HG02763 (cell line): ENCODE data around the gene FAM169A.
"Not testable (repeated sequence)": the region's sequence is repeated elsewhere in the genome, so short reads cannot be mapped to it uniquely, and the experiment has no call there.

Source experiments
- ATAC-seq: cut with Tn5 transposase; IDR thresholded peaks from one replicate; pipeline ENCODE4 v1.9.1; 2021; ENCODE audit warnings: mild to moderate bottlenecking, moderate library complexity; ENCODE audit not compliant: unreplicated experiment

The FAM169A gene, protein sequence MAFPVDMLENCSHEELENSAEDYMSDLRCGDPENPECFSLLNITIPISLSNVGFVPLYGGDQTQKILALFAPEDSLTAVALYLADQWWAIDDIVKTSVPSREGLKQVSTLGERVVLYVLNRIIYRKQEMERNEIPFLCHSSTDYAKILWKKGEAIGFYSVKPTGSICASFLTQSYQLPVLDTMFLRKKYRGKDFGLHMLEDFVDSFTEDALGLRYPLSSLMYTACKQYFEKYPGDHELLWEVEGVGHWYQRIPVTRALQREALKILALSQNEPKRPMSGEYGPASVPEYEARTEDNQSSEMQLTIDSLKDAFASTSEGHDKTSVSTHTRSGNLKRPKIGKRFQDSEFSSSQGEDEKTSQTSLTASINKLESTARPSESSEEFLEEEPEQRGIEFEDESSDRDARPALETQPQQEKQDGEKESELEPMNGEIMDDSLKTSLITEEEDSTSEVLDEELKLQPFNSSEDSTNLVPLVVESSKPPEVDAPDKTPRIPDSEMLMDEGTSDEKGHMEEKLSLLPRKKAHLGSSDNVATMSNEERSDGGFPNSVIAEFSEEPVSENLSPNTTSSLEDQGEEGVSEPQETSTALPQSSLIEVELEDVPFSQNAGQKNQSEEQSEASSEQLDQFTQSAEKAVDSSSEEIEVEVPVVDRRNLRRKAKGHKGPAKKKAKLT

DNA sequence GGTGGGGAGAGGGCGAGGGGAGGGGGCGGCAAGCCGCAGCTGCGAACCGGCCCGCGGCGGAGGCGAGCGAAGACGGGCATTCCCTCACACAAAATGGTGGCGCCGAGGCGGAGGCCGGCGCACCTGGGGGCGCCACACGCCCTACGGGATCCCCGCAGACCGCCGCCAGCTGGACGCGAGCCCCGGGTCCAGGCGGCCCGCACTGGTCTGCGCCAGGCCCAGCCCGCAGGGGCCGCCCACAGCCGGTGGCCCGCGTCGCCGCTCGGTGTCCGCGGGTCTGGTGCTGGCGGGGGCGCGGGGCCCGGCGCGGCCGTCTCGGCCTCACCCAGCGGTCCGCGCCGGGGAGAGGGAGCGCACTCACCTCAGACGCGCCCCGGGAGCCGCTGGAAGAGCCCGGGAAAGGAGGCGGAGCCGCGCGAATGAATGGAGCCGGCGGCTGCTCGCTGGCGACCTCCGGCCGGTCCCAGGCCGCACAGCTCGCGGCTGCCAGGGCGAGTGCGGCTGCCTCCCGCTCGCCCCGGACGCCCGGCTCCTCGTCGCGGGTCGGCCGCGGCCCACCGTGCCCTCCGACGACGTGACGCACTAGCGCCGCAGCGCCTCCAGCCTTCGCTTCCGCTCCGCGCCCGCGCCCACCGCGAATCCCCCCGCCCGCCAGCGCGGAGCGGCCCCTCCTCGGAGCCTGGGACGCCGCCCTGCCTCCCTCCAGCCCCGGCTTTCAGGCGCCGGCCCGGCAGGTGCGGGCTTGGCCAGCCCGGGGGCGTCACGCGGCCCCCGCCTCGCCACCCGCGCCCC lies at the start of gene FAM169A:
Gene FAM169A, minus strand, starts transcription at position 584 of the 792 bp plus-strand sequence. CDS start 24,711 bp downstream, outside the sequence.
- peak; percentile 40 for ATAC-seq

DNA sequence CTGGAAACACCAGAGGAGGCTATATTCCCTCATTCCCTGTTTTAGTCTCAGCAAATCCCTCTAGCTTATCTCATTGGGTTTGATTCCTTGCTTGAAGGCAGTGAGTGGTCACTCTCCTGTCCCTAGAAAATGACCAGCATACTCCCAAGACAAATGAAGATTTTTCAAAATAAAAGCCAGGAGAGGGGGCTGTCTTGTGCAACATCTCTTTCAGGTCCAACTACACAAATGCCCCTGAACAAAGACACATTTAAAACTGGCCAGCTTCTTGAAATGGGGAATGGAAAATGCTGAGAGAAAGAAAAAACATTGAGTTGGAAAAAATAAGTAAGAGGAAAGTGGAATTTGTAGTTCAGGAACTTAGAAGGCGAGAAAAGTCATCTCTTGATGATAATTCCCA lies 49.3 kb upstream of the FAM169A start:
- ATAC-seq, result no peak

DNA sequence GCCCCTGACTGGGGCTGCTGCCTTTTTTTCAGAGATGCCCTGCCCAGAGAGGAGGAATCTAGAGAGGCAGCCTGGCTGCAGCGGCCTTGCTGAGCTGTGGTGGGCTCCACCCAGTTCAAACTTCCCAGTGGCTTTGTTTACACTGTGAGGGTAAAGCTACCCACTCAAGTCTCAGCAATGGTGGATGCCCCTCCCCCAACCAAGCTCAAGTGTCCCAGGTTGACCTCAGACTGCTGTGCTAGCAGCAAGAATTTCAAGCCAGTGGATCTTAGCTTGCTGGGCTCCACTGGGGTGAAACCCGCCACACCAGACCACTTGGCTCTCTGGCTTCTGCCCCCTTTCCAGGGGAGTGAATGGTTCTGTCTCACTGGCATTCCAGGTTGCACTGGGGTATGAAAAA lies 45.2 kb upstream of the FAM169A start:
- ATAC-seq, result not testable (repeated sequence)

DNA sequence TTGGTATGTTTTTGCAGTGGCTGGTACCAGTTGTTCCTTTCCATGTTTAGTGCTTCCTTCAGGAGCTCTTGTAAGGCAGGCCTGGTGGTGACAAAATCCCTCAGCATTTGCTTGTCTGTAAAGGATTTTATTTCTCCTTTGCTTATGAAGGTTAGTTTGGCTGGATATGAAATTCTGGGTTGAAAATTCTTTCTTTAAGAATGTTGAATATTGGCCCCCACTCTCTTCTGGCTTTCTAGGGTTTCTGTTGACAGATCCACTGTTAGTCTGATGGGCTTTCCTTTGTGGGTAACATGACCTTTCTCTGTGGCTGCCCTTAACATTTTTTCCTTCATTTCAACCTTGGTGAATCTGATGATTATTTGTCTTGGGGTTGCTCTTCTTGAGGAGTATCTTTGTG lies 43.7 kb upstream of the FAM169A start:
- not testable (repeated sequence) for ATAC-seq

DNA sequence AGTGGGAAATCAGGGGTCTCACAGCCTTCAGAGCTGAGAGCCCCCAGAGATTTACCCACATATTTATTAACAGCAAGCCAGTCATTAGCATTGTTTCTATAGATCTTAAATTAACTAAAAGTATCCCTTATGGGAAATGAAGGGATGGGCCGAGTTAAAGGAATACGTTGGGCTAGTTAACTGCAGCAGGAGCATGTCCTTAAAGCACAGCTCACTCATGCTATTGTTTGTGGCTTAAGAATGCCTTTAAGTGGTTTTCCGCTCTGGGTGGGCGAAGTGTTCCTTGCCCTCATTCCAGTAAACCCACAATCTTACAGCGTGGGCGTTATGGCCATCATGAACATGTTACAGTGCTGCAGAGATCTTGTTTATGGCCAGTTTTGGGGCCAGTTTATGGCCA lies 42.0 kb upstream of the FAM169A start:
- not testable (repeated sequence) for ATAC-seq

DNA sequence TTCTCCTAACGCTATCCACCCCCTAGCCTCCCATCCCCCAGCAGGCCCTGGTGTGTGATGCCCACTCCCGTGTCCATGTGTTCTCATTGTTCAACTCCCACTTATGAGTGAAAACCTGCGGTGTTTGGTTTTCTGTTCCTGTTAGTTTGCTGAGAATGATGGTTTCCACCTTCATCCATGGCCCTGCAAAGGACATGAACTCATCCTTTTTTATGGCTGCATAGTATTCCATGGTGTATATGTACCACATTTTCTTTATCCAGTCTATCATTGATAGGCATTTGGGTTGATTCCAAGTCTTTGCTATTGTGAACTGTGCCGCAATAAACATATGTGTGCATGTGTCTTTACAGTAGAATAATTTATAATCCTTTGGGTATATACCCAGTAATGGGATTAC lies 38.5 kb upstream of the FAM169A start:
- not testable (repeated sequence) for ATAC-seq

DNA sequence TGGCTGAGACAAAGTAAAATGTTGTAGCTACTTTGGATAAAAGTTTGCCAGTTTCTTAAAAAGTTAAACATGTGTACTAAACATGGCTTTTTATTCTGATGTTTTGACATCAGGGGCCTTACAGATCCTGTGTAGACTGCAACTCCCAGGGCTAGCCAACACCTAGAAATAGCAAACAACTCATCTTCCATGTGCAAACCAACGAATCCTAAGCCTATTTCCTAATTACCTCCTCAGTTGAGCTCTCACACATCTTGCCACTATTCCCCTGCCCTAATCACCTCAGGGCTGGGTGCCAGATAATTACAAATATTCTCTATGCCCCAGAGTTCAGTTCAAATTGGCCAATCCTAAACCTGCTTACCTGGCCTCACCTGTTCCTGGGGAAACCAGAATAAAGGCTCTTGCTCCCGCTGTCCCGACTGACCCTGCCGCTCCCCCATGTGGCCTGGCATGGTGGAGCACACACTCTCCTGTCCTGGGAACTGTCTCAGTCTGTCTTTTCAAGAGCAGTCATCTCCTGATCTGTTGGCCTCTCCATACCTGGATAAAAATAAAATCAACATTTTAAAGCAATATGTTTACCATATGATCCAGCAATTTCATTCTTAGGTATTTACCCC lies 37.1 kb upstream of the FAM169A start:
- no peak for ATAC-seq

DNA sequence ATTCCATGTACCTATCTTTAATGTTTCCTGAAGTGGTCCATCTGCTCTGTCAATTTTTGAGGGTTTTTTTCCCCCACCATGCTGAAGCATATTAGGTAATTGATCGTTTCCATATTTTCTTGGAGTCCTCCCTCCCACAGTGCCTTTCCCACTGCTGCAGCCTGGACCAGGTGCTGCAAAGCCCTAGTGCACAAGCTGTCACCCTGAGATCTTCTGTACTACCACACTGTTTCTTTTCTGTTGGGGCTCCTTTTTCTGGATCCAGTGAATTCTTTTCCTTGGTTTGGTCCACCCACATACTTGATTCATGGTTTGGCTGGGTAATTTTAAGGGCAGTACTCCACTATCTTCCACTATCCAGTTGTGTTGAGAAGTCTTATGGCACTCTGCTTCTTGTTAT lies 30.9 kb upstream of the FAM169A start:
- no peak for ATAC-seq

DNA sequence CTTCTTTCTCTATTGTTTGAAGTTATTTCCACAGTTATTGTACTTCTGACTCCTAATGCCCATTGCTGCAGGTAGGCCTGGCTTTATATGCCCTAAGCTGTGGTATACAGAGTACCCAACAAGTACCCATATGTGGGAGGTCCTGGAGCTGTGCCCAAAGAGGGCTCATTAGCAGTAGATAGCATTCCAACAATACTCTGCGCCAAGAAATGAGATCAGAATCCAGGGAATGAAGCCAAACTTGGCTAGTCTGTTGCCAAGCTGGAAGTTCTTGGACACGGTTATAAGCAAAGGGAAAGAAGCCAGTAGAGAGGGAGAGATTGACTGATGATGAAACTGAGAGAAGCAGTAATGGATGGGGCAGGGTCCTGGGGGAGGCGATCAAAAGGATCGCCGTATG lies 29.7 kb upstream of the FAM169A start:
- no peak for ATAC-seq

DNA sequence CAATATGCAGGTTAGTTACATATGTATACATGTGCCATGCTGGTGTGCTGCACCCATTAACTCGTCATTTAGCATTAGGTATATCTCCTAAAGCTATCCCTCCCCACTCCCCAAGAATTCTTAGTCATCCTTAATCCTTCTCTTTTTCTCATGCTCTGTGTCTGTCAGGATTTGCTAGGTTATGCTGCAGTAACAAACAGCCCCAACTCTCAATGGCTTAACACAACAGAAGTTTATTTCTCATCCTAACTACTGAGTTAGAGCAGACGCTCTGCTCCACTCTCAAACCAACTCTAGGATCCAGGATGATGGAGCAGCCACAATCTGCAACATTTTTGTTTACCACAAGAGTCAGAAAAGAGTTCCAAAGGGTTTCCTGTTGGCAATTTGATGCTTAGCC lies 28.2 kb upstream of the FAM169A start:
- no peak for ATAC-seq

DNA sequence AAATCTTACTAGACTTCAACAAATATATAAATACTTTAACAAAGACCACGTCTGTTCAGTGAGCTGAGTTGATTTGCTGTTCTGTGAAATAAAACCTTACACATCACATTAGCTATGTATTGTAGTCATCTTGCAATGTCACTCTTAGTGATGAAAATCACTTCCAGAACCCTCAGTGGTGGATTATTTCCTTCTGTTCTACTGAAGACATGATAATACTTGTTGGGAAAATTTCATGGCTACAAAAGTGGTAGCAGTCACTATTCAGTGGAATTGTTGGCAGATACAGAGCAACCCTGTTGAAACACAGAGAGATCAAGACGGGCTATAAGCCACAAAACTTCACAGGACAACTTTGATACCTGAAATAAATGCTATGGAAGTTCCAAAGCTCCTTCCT lies 26.7 kb upstream of the FAM169A start:
- ATAC-seq, result no peak

DNA sequence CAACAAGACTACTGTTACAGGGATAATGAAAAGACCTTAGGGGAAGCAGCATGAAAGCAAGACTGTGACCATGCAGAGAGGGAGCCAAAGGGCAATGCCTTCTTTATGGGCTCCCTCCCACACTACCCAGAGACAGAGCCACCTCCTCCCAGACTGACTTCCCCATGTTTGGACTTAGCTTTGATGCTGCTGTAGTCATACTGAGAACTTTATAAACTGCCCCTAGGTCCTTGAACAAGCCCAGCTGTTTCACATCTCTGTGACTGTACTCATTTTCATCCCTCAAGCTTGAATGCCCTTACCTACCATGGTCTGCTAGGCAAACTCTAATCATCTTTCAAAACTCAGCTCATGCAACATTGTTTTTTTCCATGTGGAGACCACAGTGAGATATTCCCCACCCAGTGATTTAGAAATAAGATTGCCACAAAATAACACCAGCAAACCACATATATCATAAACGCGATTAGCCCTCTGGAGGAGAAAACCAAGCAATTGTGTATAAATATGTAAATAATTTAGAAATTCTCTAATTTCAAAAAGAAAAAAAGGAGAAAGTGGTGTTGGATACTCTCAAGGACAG lies 23.4 kb upstream of the FAM169A start:
- ATAC-seq, result peak; percentile 50

DNA sequence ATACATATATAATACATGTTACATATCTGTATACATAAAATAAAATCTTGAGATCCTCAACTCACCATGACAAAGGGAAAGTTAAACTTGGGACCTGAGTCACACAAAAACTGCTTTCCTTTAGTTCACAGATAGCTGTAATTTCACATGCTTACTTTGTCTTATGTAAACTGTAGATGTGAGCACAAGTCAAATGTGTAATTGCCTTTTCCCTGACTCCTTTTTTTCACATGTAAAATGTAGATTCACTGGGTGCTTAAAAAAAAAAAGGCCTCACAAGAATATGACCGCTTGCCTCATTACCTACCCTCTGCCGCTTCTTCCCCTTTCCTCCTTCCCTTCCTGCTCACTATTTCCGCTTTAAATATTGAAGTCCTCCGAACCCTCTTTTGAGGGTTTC lies 21.9 kb upstream of the FAM169A start:
- no peak for ATAC-seq

DNA sequence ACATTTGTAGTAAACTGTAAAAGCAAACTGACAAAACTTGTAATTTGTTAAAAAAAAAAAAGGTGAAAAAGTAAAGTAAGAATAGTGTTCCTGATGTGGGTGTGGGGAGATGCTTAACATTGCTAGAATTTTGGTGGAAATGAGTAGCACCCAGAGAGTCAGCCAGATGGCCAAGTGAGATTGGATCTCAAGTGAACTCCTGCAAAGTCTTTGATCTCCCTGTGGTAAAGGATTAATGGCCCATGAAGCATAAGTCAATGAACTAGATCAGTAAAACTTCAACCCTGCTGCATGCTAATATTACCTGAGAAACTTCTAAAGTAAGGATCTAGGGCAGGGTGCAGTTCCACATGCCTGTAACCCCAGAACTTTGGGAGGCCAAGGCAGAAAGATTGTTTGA lies 19.0 kb upstream of the FAM169A start:
- no peak for ATAC-seq

DNA sequence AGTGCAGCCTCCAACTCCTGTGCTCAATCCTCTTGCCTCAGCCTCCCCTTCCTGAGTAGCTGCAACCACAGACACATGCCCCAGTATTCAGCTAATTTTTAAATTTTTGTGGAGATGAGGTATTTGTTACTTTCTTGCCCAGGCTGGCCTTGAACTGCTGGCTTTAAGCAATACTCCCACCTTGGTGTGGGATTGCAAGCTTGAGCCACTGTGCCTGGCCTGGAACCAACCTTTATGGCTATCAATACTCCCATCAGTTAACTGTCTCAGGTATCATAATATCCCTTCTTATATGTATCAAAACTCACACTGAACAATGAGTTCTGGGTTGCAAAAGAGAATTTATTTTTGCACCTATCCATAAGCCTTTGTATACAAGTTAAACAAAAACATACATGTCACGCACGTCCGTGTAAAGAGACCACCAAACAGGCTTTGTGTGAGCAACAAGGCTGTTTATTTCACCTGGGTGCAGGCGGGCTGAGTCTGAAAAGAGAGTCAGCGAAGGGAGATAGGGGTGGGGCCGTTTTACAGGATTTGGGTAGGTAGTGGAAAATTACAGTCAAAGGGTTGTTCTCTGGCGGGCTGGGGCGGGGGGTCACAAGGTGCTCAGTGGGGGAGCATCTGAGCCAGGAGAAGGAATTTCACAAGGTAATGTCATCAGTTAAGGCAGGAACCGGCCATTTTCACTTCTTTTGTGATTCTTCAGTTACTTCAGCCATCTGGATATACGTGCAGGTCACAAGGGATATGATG lies 16.4 kb upstream of the FAM169A start:
- not testable (repeated sequence) for ATAC-seq

DNA sequence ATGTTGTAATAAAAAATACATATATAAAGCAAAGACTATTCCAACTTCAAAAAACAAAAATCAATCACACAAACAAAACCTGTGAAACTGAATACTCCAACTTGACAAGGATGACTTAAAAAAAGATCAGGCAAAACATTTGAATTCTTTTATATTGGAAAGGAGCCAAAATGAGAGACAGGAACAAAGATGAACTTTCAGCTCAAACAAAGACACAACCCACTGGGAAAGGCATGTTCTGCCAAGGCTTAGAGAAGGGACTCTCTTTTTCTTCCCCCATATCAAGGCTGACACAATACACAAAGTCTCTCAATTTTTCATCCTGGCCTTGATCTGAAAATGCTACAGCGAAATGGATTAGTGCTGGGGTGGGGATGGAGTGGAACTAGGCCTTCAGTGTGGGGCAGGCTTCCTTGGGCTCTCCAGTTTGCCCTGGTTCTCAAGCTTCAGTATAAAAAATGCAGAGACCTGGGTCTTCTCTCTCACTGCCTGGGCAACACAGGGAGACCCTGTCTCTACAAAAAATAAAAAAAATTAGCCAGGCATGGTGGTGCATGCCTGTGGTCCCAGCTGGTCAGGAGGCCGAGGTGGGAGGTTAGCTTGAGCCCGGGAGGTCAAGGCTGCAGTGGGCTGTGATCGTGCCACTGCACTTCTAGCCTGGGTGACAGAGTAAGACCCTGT lies 11.6 kb upstream of the FAM169A start:
- ATAC-seq, result no peak

DNA sequence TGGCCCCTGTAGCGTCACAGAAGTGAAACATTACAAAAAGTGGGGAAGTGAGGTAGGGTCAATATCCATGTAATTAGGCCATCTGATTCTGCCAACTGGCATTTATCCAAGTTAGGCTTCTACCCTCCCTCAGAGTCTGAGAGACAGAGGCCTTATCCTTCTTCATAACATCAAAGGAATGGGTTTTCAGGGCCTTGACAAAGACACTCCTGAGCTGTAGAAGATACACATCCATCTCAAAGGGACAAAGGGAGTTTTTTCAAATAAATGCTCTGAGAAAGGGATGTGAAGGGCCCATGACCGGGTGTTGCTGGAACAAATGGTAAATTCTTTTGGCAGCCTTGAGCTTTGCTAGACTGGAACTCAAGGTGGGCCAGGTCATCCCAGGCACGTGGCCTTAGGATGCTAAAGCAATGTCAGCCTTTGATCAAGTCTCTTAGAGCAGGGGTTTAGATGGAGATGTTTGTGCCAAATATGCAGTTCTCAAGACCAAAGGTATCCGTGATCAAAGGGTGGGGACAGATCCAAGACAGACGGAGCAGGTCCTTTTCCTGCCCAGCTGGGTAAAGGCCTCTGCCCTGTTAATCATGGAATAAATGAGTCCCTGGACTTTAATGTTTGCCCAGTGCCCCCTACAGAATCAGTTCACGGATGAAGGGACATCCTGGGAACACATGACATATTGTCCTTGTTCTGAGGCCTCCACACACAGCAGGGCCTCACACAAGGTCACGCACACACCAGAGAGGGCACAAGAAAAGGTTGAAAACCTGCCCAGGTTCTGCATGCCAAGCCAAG lies 10.0 kb upstream of the FAM169A start:
- no peak for ATAC-seq

DNA sequence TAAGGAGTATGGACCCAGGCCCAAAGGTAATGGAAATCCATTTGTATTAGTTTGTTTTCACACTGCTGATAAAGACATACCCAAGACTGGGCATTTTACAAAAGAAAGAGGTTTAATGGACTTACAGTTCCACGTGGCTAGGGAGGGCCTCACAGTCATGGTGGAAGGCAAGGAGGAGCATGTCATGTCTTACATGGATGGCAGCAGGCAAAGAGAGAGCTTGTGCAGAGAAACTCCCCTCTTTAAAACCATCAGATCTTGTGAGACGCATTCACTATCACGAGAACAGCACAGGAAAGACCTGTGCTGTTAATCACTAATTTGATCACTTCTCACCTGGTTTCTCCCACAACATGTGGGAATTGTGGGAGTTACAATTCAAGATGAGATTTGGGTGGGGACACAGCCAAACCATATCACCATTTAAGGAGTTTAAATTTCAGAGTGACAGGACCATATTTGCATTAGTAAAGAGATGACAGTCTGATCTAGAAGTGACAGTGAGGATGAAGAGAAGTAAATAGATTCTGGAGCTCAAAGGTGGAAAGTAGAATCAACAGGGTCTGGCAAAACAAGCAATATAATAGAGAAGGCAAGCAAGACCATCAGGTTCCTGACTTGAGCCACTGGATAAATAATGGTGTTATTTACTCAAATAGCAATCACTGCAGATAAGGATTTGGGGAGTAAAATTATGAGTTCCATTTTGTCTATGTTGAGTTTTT lies 7.5 kb upstream of the FAM169A start:
- no peak for ATAC-seq
